ENCODE results near the gene ROR1.

DNA sequence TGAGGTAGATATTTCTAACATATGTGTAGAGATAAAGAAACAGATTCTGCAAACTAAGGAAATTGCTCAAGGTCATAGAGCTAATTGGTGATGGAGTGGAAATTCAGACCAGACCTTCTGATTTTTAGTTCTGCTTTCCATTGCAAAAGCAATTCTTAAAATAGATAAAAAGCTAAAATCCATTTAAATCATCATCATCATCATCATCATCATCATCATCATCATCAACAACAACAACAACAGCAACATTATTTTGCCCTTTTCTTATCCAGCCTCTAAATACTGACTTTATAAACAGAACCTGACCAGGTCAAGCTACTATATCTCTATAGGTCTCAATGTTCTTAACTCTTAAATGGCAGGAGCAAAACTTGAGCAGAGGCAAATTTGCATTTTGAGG lies 14.0 kb upstream of the ROR1 start:
- TF ChIP-seq CTCF (IDR thresholded peaks at IDR 0.05; ENCODE audit: extremely low read depth in 1 of 2, insufficient read depth in 1 of 2, low read depth in 1 of 2, low read length in 2 of 2) (no peak), POLR2A (IDR thresholded peaks at IDR 0.05; ENCODE audit: low read depth, low read length) (no peak), POLR2AphosphoS5 (IDR thresholded peaks at IDR 0.05; ENCODE audit: insufficient read depth, low read depth, low read length) (no peak), EZH2 (IDR thresholded peaks at IDR 0.05; ENCODE audit: borderline replicate concordance, low read depth, low read length, severe bottlenecking) (no peak), GATA2 (IDR thresholded peaks at IDR 0.05; ENCODE audit: insufficient read depth, insufficient read length, low read depth, low read length) (no peak)
- TF ChIP-seq, protein P1, sequence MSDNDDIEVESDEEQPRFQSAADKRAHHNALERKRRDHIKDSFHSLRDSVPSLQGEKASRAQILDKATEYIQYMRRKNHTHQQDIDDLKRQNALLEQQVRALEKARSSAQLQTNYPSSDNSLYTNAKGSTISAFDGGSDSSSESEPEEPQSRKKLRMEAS (IDR thresholded peaks at IDR 0.05; ENCODE audit: insufficient read depth, insufficient read length) = no peak

All from endothelial cell of umbilical vein (primary cell).